Retina (tissue), 1 donor: Measurements from ENCODE around the gene GIPC2.

ENCODE experiments used
- DNase-seq: peaks from one replicate; pipeline ENCODE4 v3.0.0-alpha.2; 2016

GIPC2 gene

GRCh38 chr1:78153092-78153736, 107.4 kb downstream of the GIPC2 start:
- DNase-seq = no peak

GRCh38 chr1:78155121-78155520, 109.4 kb downstream of the GIPC2 start:
- peak; percentile 28 for DNase-seq

- DNase-seq = no peak
Measured at GRCh38 chr1:78156805-78157521, 111.2 kb downstream of the GIPC2 start.

GRCh38 chr1:78165816-78166215, 120.0 kb downstream of the GIPC2 start:
- DNase-seq = no peak

GRCh38 chr1:78168306-78168705, 122.5 kb downstream of the GIPC2 start:
- no peak for DNase-seq

GRCh38 chr1:78170859-78171258, 125.1 kb downstream of the GIPC2 start:
- DNase-seq = no peak

GRCh38 chr1:78171736-78172590, 126.2 kb downstream of the GIPC2 start:
- DNase-seq = no peak

GRCh38 chr1:78176448-78176847, 130.7 kb downstream of the GIPC2 start:
- DNase-seq = no peak

- DNase-seq = no peak
Measured at GRCh38 chr1:78177708-78178270, 132.0 kb downstream of the GIPC2 start.

GRCh38 chr1:78178816-78179215, 133.1 kb downstream of the GIPC2 start:
- DNase-seq = no peak

GRCh38 chr1:78184460-78185072, 138.8 kb downstream of the GIPC2 start:
- no peak for DNase-seq
